OCI-M2 (cell line): ENCODE measurements around the gene NRG2.

Experiments
- DNase-seq: peaks from one replicate; lab custom pipeline; 2025; ENCODE audit not compliant: unreplicated experiment; lab: John Stamatoyannopoulos, UW

NRG2 gene

GRCh38 chr5:139797856-139798510 lies 245.1 kb downstream of the NRG2 start:
- no peak for DNase-seq

- DNase-seq, result no peak
Observed at GRCh38 chr5:139797335-139797734, 245.8 kb downstream of the NRG2 start.
